DND-41 (cell line): Measurements from ENCODE around the gene UCP1.

Experiments used
- ATAC-seq: fragments of 200-7000 bp; cut with Tn5 transposase; 3 replicates; pipeline ENCODE4 v1.9.1; 2021; ENCODE audit warnings: low read depth; ENCODE audit not compliant: insufficient read depth
- DNase-seq: peaks from one replicate; pipeline ENCODE4 v3.0.0-alpha.2; 2020
- H2AFZ ChIP-seq: 2 replicates; pipeline ENCODE4 v1.6.0; 2012; ENCODE audit warnings: low read depth, low read length
- H3K27ac ChIP-seq: 2 replicates; pipeline ENCODE4 v1.5.1; 2012; ENCODE audit warnings: low read length, inconsistent platforms
- H3K27me3 ChIP-seq: fragments of 200-600 bp; sonication (generic); 2 replicates; pipeline ENCODE4 v1.6.0; 2012; ENCODE audit warnings: low read length, mild to moderate bottlenecking, inconsistent platforms; ENCODE audit not compliant: insufficient read depth, poor library complexity
- H3K36me3 ChIP-seq: 2 replicates; pipeline ENCODE4 v1.5.1; 2012; ENCODE audit warnings: low read length, inconsistent platforms; ENCODE audit not compliant: insufficient read depth
- H3K4me1 ChIP-seq: 2 replicates; pipeline ENCODE4 v1.5.1; 2012; ENCODE audit warnings: mild to moderate bottlenecking, low read length; ENCODE audit not compliant: insufficient read depth
- H3K4me2 ChIP-seq: 2 replicates; pipeline ENCODE4 v1.6.0; 2012; ENCODE audit warnings: mild to moderate bottlenecking, moderate library complexity, low read length, inconsistent platforms; ENCODE audit not compliant: insufficient read depth
- H3K4me3 ChIP-seq, 2 experiments: fragments of 200-600 bp in 1 of 2; shearing (Covaris generic) in 1 of 2; 2 replicates each; pipeline ENCODE4 v1.5.1; 2012 to 2016; ENCODE audit warnings: inconsistent platforms in 2 of 2, low read length in 2 of 2, mild to moderate bottlenecking in 2 of 2, low read depth in 1 of 2, moderate library complexity in 1 of 2
- H3K79me2 ChIP-seq: 2 replicates; pipeline ENCODE4 v1.6.0; 2012; ENCODE audit warnings: low read length, inconsistent platforms; ENCODE audit not compliant: insufficient read depth
- H3K9ac ChIP-seq: 2 replicates; pipeline ENCODE4 v1.6.0; 2012; ENCODE audit warnings: low read depth, mild to moderate bottlenecking, inconsistent platforms, low read length, moderate library complexity
- H3K9me3 ChIP-seq: 2 replicates; pipeline ENCODE4 v1.5.1; 2012; ENCODE audit warnings: low read length, moderate library complexity, mild to moderate bottlenecking, inconsistent platforms; ENCODE audit not compliant: insufficient read depth, severe bottlenecking
- H4K20me1 ChIP-seq: 2 replicates; pipeline ENCODE4 v1.6.0; 2012; ENCODE audit warnings: low read length; ENCODE audit not compliant: insufficient read depth
- EZH2 ChIP-seq: IDR thresholded peaks from 3 replicates; pipeline ENCODE4 v1.6.1; 2012; ENCODE audit warnings: borderline replicate concordance, low read depth, mild to moderate bottlenecking, moderate library complexity, low read length, inconsistent platforms; ENCODE audit not compliant: severe bottlenecking
- TF ChIP-seq, protein P1 (sequence below): IDR thresholded peaks from 2 replicates; pipeline ENCODE4 v1.5.1; 2012; ENCODE audit warnings: borderline replicate concordance, low read length, moderate library complexity, mild to moderate bottlenecking; ENCODE audit not compliant: poor library complexity, severe bottlenecking; ENCODE audit errors: extremely low read depth

Gene UCP1

DNA sequence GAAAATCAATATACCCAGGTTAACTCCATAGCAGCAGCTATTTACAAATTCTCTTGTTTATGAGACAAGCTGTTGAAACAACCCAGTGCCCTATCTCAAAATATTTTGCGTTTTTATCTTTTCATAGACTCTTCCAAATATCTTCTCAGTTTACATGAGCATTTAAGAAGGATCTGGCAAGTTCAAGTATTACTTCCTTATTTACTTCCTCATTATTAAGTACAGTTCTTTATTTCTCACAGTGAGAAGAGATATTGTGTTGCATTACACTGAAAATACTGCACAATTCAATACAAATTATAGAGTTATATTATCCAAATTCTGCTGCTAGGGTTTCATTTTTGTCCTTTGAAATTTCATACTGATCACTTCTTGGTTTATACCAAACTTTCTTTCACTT lies 43.6 kb upstream of the UCP1 start:
- DNase-seq (no peak), ATAC-seq (no peak)
- Histone ChIP-seq H3K4me3 (no peak overlapping the region), H3K27ac (no peak overlapping the region), H3K4me1 (no peaks in the 10 kb centered on the region), H4K20me1 (no peaks in the 10 kb centered on the region), H3K36me3 (no peaks in the 10 kb centered on the region), H3K27me3 (no peaks in the 10 kb centered on the region), H2AFZ (no peak overlapping the region), H3K9me3 (no peaks in the 10 kb centered on the region), H3K9ac (no peak overlapping the region), H3K79me2 (no peaks in the 10 kb centered on the region), H3K4me2 (no peak overlapping the region)
- no peak for TF ChIP-seq EZH2
- TF ChIP-seq, protein P1, sequence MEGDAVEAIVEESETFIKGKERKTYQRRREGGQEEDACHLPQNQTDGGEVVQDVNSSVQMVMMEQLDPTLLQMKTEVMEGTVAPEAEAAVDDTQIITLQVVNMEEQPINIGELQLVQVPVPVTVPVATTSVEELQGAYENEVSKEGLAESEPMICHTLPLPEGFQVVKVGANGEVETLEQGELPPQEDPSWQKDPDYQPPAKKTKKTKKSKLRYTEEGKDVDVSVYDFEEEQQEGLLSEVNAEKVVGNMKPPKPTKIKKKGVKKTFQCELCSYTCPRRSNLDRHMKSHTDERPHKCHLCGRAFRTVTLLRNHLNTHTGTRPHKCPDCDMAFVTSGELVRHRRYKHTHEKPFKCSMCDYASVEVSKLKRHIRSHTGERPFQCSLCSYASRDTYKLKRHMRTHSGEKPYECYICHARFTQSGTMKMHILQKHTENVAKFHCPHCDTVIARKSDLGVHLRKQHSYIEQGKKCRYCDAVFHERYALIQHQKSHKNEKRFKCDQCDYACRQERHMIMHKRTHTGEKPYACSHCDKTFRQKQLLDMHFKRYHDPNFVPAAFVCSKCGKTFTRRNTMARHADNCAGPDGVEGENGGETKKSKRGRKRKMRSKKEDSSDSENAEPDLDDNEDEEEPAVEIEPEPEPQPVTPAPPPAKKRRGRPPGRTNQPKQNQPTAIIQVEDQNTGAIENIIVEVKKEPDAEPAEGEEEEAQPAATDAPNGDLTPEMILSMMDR: no peak

DNA sequence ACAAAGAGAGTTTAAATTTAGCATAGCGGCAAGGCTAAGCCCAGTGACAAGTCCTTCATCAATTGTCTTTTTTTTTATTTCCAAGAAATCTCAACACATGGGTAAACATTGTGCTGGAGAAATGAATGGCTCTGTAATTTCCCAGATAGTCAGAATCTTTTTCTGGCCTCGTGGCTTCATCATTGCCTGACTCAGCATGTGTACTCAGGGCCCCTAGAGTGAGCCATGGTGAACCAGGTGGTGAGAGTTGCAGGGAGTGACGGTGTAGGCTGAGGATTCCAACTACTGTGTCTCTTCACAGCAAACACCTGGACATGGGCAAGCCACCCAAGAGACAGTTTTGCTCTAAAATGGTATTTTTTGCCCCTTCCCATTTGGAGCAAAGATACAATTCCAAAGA lies 43.1 kb upstream of the UCP1 start:
- Histone ChIP-seq H3K27ac (no peak overlapping the region), H3K4me3 (no peak overlapping the region), H3K36me3 (no peaks in the 10 kb centered on the region), H3K9ac (no peak overlapping the region), H3K4me1 (no peaks in the 10 kb centered on the region), H3K79me2 (no peaks in the 10 kb centered on the region), H4K20me1 (no peaks in the 10 kb centered on the region), H3K9me3 (no peaks in the 10 kb centered on the region), H2AFZ (no peak overlapping the region), H3K27me3 (no peaks in the 10 kb centered on the region), H3K4me2 (no peak overlapping the region)
- DNase-seq (no peak), ATAC-seq (no peak)
- no peak for TF ChIP-seq EZH2
- TF ChIP-seq, protein P1: no peak

DNA sequence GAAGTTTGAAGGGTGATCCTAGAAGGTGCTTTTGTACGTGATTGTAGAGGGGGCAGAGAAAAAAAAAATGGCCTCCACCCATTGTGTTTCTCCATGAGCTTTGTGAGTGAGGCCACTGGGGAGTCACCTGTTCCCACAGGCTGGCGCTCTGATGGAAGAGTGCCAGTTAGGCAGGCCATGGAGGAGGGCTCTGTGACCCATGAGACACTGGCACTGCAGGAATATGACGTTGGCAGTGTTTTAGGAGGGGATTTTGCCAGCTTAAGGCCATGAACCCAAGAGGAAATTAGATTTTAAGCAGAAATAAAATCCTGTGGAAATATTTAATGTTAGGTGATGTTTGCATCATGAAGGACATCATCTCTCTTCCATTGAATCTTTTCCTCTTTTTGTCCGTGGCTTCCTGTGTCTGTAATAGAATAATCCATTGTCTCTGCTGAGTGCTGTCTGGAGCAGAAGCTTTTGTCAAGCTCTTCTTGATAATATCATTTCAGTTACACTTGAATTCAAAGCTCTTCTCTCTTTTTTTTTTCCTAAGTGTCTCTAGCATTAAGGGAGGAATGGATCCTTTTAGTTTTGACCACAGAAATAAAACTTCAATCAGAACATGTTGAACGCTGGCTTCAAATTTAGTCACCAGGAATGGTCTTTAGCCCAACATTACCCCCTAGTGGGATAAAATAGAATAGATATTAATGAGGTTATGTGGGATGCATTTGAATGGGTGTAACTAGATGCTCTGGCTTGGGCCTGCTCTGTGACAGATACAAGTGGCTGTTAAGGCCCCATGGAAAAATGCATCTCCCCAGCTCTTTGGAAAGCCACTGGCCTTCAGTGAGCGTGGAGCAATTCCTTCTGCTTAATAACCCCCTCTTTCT lies 41.0 kb upstream of the UCP1 start:
- no peak overlapping the region for H3K27ac ChIP-seq
- no peaks in the 10 kb centered on the region for H3K27me3 ChIP-seq
- H4K20me1 ChIP-seq: no peaks in the 10 kb centered on the region
- H3K4me2 ChIP-seq: no peak overlapping the region
- no peaks in the 10 kb centered on the region for H3K4me1 ChIP-seq
- no peaks in the 10 kb centered on the region for H3K36me3 ChIP-seq
- 0 out of 2 replicates have a peak overlapping the region, but pooled peaks have one; percentile 22 for H2AFZ ChIP-seq
- DNase-seq: no peak
- no peak overlapping the region for H3K4me3 ChIP-seq
- no peak overlapping the region for H3K9ac ChIP-seq
- peak; percentile 86 for ATAC-seq
- no peaks in the 10 kb centered on the region for H3K9me3 ChIP-seq
- no peak for TF ChIP-seq EZH2
- TF ChIP-seq, protein P1: peak; percentile 65
- no peaks in the 10 kb centered on the region for H3K79me2 ChIP-seq
